Measurements from ENCODE around the gene BRSK2. TPM values are rescaled to one million over a fixed set of nuclear protein-coding genes. Genes with fewer than 3 reads are reported as not detected.

Gene BRSK2
- total RNA-seq, 4 donors from 2014 or later, result 1.4 to 8.6 (median 2.0) TPM

- no peaks in the 10 kb centered on the region for H3K27me3 ChIP-seq
- no peak for TF ChIP-seq CTCF (IDR thresholded peaks at IDR 0.05)
- no peak for TF ChIP-seq POLR2AphosphoS5 (IDR thresholded peaks at IDR 0.05)
- no peak for TF ChIP-seq EP300 (IDR thresholded peaks at IDR 0.05)
- no peak for TF ChIP-seq POLR2A (IDR thresholded peaks at IDR 0.05)
- peaks cover 0 to 60% (median 0%) of the 10 kb centered on the region in 3 donors for H3K4me1 ChIP-seq
- ATAC-seq, result no peak
- H3K4me3 ChIP-seq, result no peak overlapping the region
- peak overlapping the region in 3 of 4 donors; percentile 46 to 77 (median 71) for H3K27ac ChIP-seq
- no peaks in the 10 kb centered on the region for H3K9me3 ChIP-seq
- peaks cover 0 to 97% of the 10 kb centered on the region in 2 donors for H3K36me3 ChIP-seq
- WGBS, 2 donors (ENCODE audit: low coverage in 1 of 2), result 80% methylated on average over 1 of the region's 18 CpGs; no CpG with 5 or more reads in 1 of the 2 donors
Measured at GRCh38 chr11:1468002-1468401, 78.3 kb downstream of the BRSK2 start.

GRCh38 chr11:1468473-1469066, 78.8 kb downstream of the BRSK2 start:
- H3K36me3 ChIP-seq, result peaks cover 0 to 97% of the 10 kb centered on the region in 2 donors
- no peaks in the 10 kb centered on the region for H3K27me3 ChIP-seq
- peak overlapping the region; percentile 3 to 77 (median 58) for H3K27ac ChIP-seq
- ATAC-seq, result no peak
- H3K4me3 ChIP-seq, result no peak overlapping the region
- WGBS, 2 donors (ENCODE audit: low coverage in 1 of 2), result 73 to 90% methylated on average over 3 to 5 of the region's 19 CpGs
- peaks cover 0 to 58% (median 0%) of the 10 kb centered on the region in 3 donors for H3K4me1 ChIP-seq
- no peaks in the 10 kb centered on the region for H3K9me3 ChIP-seq
- TF ChIP-seq EP300 (IDR thresholded peaks at IDR 0.05), result no peak
- peak; percentile 7 for TF ChIP-seq POLR2AphosphoS5 (IDR thresholded peaks at IDR 0.05)

- Histone ChIP-seq H3K36me3 (peaks cover 0 to 97% of the 10 kb centered on the region in 2 donors), H3K27ac (peak overlapping the region in 3 of 4 donors; percentile 46 to 77 (median 71)), H3K4me3 (no peak overlapping the region), H3K27me3 (no peaks in the 10 kb centered on the region), H3K4me1 (peaks cover 0 to 54% (median 0%) of the 10 kb centered on the region in 3 donors), H3K9me3 (no peaks in the 10 kb centered on the region)
- no peak for TF ChIP-seq POLR2A (IDR thresholded peaks at IDR 0.05)
- no peak for TF ChIP-seq POLR2AphosphoS5 (IDR thresholded peaks at IDR 0.05)
- TF ChIP-seq CTCF (IDR thresholded peaks at IDR 0.05), result no peak
- TF ChIP-seq EP300 (IDR thresholded peaks at IDR 0.05), result no peak
- WGBS, 2 donors (ENCODE audit: low coverage in 1 of 2), result 42% methylated on average over 4 of the region's 19 CpGs; no CpG with 5 or more reads in 1 of the 2 donors
- no peak for ATAC-seq
Measured at GRCh38 chr11:1469287-1469910, 79.7 kb downstream of the BRSK2 start.

- TF ChIP-seq POLR2A (IDR thresholded peaks at IDR 0.05), result no peak
- peaks cover 0 to 54% (median 0%) of the 10 kb centered on the region in 3 donors for H3K4me1 ChIP-seq
- peak overlapping the region in 3 of 4 donors; percentile 46 to 77 (median 71) for H3K27ac ChIP-seq
- peaks cover 0 to 97% of the 10 kb centered on the region in 2 donors for H3K36me3 ChIP-seq
- no peaks in the 10 kb centered on the region for H3K9me3 ChIP-seq
- WGBS, 2 donors (ENCODE audit: low coverage in 1 of 2), result 56% methylated on average over 4 of the region's 35 CpGs; no CpG with 5 or more reads in 1 of the 2 donors
- ATAC-seq, result no peak
- H3K4me3 ChIP-seq, result no peak overlapping the region
- no peaks in the 10 kb centered on the region for H3K27me3 ChIP-seq
Measured at GRCh38 chr11:1469911-1470680, 80.4 kb downstream of the BRSK2 start.

- 72% methylated on average over 9 of the region's 40 CpGs; no CpG with 5 or more reads in 1 of the 2 donors for WGBS, 2 donors (ENCODE audit: low coverage in 1 of 2)
- Histone ChIP-seq H3K27me3 (no peaks in the 10 kb centered on the region), H3K27ac (peak overlapping the region in 2 of 4 donors; percentile 52 to 53), H3K36me3 (peaks cover 0 to 97% of the 10 kb centered on the region in 2 donors), H3K9me3 (no peaks in the 10 kb centered on the region), H3K4me3 (no peak overlapping the region), H3K4me1 (peaks cover 0 to 54% (median 0%) of the 10 kb centered on the region in 3 donors)
- no peak for TF ChIP-seq CTCF (IDR thresholded peaks at IDR 0.05)
- no peak for TF ChIP-seq EP300 (IDR thresholded peaks at IDR 0.05)
- no peak for TF ChIP-seq POLR2A (IDR thresholded peaks at IDR 0.05)
- TF ChIP-seq POLR2AphosphoS5 (IDR thresholded peaks at IDR 0.05), result no peak
- ATAC-seq, result no peak
Measured at GRCh38 chr11:1470681-1471611, 81.2 kb downstream of the BRSK2 start.

All from gastroesophageal sphincter (tissue), 4 donors.